ENCODE results near the gene DGKA.
A peak's percentile ranks its signal among the peaks of the same experiment; 100 is the strongest.
"Not testable (repeated sequence)": the region's sequence is repeated elsewhere in the genome, so short reads cannot be mapped to it uniquely, and the experiment has no call there.

DGKA gene

GRCh38 chr12:55969356-55969755, 38.4 kb downstream of the DGKA start:
- DNase-seq = no peak

GRCh38 chr12:55970775-55971174, 39.8 kb downstream of the DGKA start:
- no peak for DNase-seq

GRCh38 chr12:55972042-55972441, 41.1 kb downstream of the DGKA start:
- no peak for DNase-seq

- no peak for DNase-seq
Measured at GRCh38 chr12:55972456-55972855, 41.5 kb downstream of the DGKA start.

GRCh38 chr12:55972911-55973598, 42.1 kb downstream of the DGKA start:
- no peak for DNase-seq

- DNase-seq = peak; percentile 99
Measured at GRCh38 chr12:55973599-55974307, 42.8 kb downstream of the DGKA start, which contains the start of gene RAB5B. Gene RAB5B, plus strand, starts transcription at chr12:55974078. Its CDS starts 12,883 bp downstream, at chr12:55986961.

GRCh38 chr12:55974308-55974730, 43.4 kb downstream of the DGKA start:
- peak; percentile 29 for DNase-seq

- DNase-seq = no peak
Measured at GRCh38 chr12:55978393-55978792, 47.4 kb downstream of the DGKA start.

GRCh38 chr12:55979069-55979468, 48.1 kb downstream of the DGKA start:
- no peak for DNase-seq

GRCh38 chr12:55981882-55982281, 50.9 kb downstream of the DGKA start:
- not testable (repeated sequence) for DNase-seq

GRCh38 chr12:55982319-55982936, 51.5 kb downstream of the DGKA start:
- no peak for DNase-seq

- DNase-seq = no peak
Measured at GRCh38 chr12:55983232-55983842, 52.4 kb downstream of the DGKA start.

GRCh38 chr12:55984861-55985260, 53.9 kb downstream of the DGKA start:
- DNase-seq = no peak

- DNase-seq = no peak
Measured at GRCh38 chr12:55985341-55985740, 54.4 kb downstream of the DGKA start.

GRCh38 chr12:55985976-55986375, 55.0 kb downstream of the DGKA start:
- DNase-seq = not testable (repeated sequence)

GRCh38 chr12:55991110-55991509, 60.1 kb downstream of the DGKA start:
- DNase-seq = no peak

GRCh38 chr12:55993230-55993853, 62.4 kb downstream of the DGKA start:
- DNase-seq = no peak

GRCh38 chr12:55995366-55995765, 64.4 kb downstream of the DGKA start:
- DNase-seq = no peak

- DNase-seq = peak; percentile 76
Measured at GRCh38 chr12:55996201-55996714, 65.3 kb downstream of the DGKA start.

GRCh38 chr12:55996715-55997534, 66.0 kb downstream of the DGKA start, which contains the start of gene SUOX:
Gene SUOX, plus strand, starts transcription at chr12:55997276. Its CDS starts 4,946 bp downstream, at chr12:56002222.
- peak; percentile 93 for DNase-seq

GRCh38 chr12:55997535-55997859, 66.5 kb downstream of the DGKA start:
- no peak for DNase-seq

- DNase-seq = not testable (repeated sequence)
Measured at GRCh38 chr12:55999522-55999921, 68.6 kb downstream of the DGKA start.

Measured in NCI-H510A treated with DMSO at 0.1 percent for 48 hours (cell line).